Measurements from ENCODE around the gene MAGEB6B.

MAGEB6B gene

GRCh38 chrX:26208012-26208411 lies 47.6 kb downstream of the MAGEB6B start:
- no peak overlapping the region for H3K4me3 ChIP-seq
- DNase-seq = no peak
- H3K4me1 ChIP-seq = no peaks in the 10 kb centered on the region
- H3K27ac ChIP-seq = no peak overlapping the region
- no peaks in the 10 kb centered on the region for H3K27me3 ChIP-seq
- H3K36me3 ChIP-seq = no peaks in the 10 kb centered on the region
- intact Hi-C loops (cut with DNase I; ENCODE audit: low total_unique reads) = no loop called here
- H3K9me3 ChIP-seq = no peaks in the 10 kb centered on the region
- TF ChIP-seq, protein P1, sequence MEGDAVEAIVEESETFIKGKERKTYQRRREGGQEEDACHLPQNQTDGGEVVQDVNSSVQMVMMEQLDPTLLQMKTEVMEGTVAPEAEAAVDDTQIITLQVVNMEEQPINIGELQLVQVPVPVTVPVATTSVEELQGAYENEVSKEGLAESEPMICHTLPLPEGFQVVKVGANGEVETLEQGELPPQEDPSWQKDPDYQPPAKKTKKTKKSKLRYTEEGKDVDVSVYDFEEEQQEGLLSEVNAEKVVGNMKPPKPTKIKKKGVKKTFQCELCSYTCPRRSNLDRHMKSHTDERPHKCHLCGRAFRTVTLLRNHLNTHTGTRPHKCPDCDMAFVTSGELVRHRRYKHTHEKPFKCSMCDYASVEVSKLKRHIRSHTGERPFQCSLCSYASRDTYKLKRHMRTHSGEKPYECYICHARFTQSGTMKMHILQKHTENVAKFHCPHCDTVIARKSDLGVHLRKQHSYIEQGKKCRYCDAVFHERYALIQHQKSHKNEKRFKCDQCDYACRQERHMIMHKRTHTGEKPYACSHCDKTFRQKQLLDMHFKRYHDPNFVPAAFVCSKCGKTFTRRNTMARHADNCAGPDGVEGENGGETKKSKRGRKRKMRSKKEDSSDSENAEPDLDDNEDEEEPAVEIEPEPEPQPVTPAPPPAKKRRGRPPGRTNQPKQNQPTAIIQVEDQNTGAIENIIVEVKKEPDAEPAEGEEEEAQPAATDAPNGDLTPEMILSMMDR (IDR thresholded peaks at IDR 0.05) = no peak

Data from tibial artery (tissue), 4 donors.